A549 (cell line): ENCODE measurements around the gene HOXA4. TPM values are rescaled to one million over a fixed set of nuclear protein-coding genes. Genes with fewer than 3 reads are reported as not detected.

Experiments
- ATAC-seq, 2 experiments: fragments of 200-7000 bp in 1 of 2; fragments of >200 bp in 1 of 2; cut with Nextera tagmentation in 1 of 2; cut with Tn5 transposase in 1 of 2; 3 replicates each; pipeline versions ENCODE4 v1.8.0 to v1.9.1; 2018 to 2020; ENCODE audit warnings: mild to moderate bottlenecking in 1 of 2, moderate library complexity in 1 of 2
- CTCF ChIA-PET: fragments of 300-600 bp; sonication (Branson Sonifier 250); formaldehyde crosslinking; extraction: SDS; loops from one replicate; lab custom pipeline; 2021; ENCODE audit warnings: antibody characterized with exemption, inconsistent platforms; lab: Yijun Ruan, JAX
- POLR2A ChIA-PET: fragments of 350-600 bp; formaldehyde crosslinking; extraction: SDS; loops from one replicate; lab custom pipeline; 2021; ENCODE audit warnings: antibody characterized with exemption, inconsistent platforms; lab: Yijun Ruan, JAX
- DNase-seq, 2 experiments: peaks; one replicate each; pipeline versions ENCODE4 v3.0.0 to v3.0.0-alpha.2; 2011 to 2016; ENCODE audit warnings: low read depth in 1 of 2, low spot score in 1 of 2
- FAIRE-seq: peaks from 2 replicates; lab custom pipeline; 2011; peaks lifted over from hg19 to GRCh38; lab: Jason Lieb, UNC
- H3K27ac ChIP-seq, 2 experiments: fragments of >200 bp; sonication (Bioruptor Twin); formaldehyde crosslinking; 3 replicates each; pipeline ENCODE4 v1.5.1; 2016 to 2017
- H3K4me1 ChIP-seq: fragments of >200 bp; sonication (Bioruptor Twin); formaldehyde crosslinking; 3 replicates; pipeline ENCODE4 v1.6.1; 2016
- H3K4me2 ChIP-seq: fragments of >200 bp; sonication (Bioruptor Twin); formaldehyde crosslinking; 3 replicates; pipeline ENCODE4 v1.6.1; 2016
- H3K4me3 ChIP-seq: fragments of >200 bp; sonication (Bioruptor Twin); formaldehyde crosslinking; 3 replicates; pipeline ENCODE4 v1.5.1; 2016
- H3K9me3 ChIP-seq: fragments of >200 bp; sonication (Bioruptor Twin); formaldehyde crosslinking; 3 replicates; pipeline ENCODE4 v1.6.1; 2016
- ATOH8 ChIP-seq: fragments of 250-450 bp; sonication (Bioruptor Pico); IDR thresholded peaks from 2 replicates; pipeline ENCODE4 v1.5.0; 2020; ENCODE audit warnings: low read depth, mild to moderate bottlenecking, moderate library complexity
- CBX8 ChIP-seq: fragments of 200-600 bp; sonication (generic); IDR thresholded peaks from 2 replicates; pipeline ENCODE4 v1.6.1; 2016
- CHD4 ChIP-seq: fragments of 200-600 bp; sonication (generic); IDR thresholded peaks from 2 replicates; pipeline ENCODE4 v1.6.1; 2016; ENCODE audit warnings: antibody characterized with exemption, mild to moderate bottlenecking, borderline replicate concordance
- EHMT2 ChIP-seq: fragments of 200-600 bp; sonication (generic); IDR thresholded peaks from 2 replicates; pipeline ENCODE4 v1.6.1; 2016; ENCODE audit warnings: antibody characterized with exemption, low read depth, mild to moderate bottlenecking, moderate library complexity
- FOXS1 ChIP-seq: fragments of 250-450 bp; sonication (Bioruptor Pico); IDR thresholded peaks from 2 replicates; pipeline ENCODE4 v1.5.0; 2020; ENCODE audit warnings: mild to moderate bottlenecking, moderate library complexity
- HDAC2 ChIP-seq: fragments of 200-600 bp; sonication (generic); IDR thresholded peaks from 2 replicates; pipeline ENCODE4 v1.6.1; 2016
- KDM1A ChIP-seq: fragments of 200-600 bp; sonication (generic); IDR thresholded peaks from 2 replicates; pipeline ENCODE4 v1.6.1; 2016; ENCODE audit warnings: low read depth, mild to moderate bottlenecking
- MAFK ChIP-seq: fragments of 450-650 bp; IDR thresholded peaks from 2 replicates; pipeline ENCODE4 v1.6.1; 2014; ENCODE audit not compliant: partially characterized antibody
- MAZ ChIP-seq: fragments of 150-350 bp; IDR thresholded peaks from 2 replicates; pipeline ENCODE4 v1.6.1; 2014; ENCODE audit warnings: antibody characterized with exemption, low read depth, low read length, borderline replicate concordance
- MYC ChIP-seq: IDR thresholded peaks from 2 replicates; pipeline ENCODE4 v1.6.1; 2012; ENCODE audit warnings: mild to moderate bottlenecking, inconsistent platforms, low read length, improper control_type of control experiment, borderline replicate concordance
- NPAS2 ChIP-seq: fragments of 250-450 bp; sonication (Bioruptor Pico); IDR thresholded peaks from 2 replicates; pipeline ENCODE4 v1.8.0; 2022; ENCODE audit warnings: mild to moderate bottlenecking, moderate library complexity, borderline replicate concordance
- RCOR1 ChIP-seq: fragments of 150-350 bp; IDR thresholded peaks from 2 replicates; pipeline ENCODE4 v1.6.1; 2014; ENCODE audit warnings: antibody characterized with exemption, low read length, low read depth
- USF2 ChIP-seq: fragments of 450-650 bp; IDR thresholded peaks from 2 replicates; pipeline ENCODE4 v1.6.1; 2014; ENCODE audit warnings: antibody characterized with exemption
- ZSCAN20 ChIP-seq: fragments of 250-450 bp; sonication (Bioruptor Pico); IDR thresholded peaks from 2 replicates; pipeline ENCODE4 v1.8.0; 2022; ENCODE audit warnings: mild to moderate bottlenecking, moderate library complexity
- WGBS: methylation state at CpG from one replicate; pipeline ENCODE4 v1.1.6; 2017; ENCODE audit errors: missing lambda C conversion rate; 5-methylcytosine and 5-hydroxymethylcytosine counted together
- polyA plus RNA-seq, 4 experiments: library from polyadenylated mRNA; depleted of rRNA in 3 of 4; stranded (reverse); fragments of >200 nt; fragmentation: RNase III in 1 of 4; extraction: RNeasy Plus Mini Kit Qiagen cat#74134 plus additional on column Dnase treatment in 1 of 4; gene quantifications; 2 replicates in 3 of 4; 3 replicates in 1 of 4; pipeline ENCODE4 v1.2.3, GENCODE V29; 2011 to 2017
- TF ChIP-seq, protein P1 (sequence below): fragments of 200-600 bp; sonication (generic); IDR thresholded peaks from 2 replicates; pipeline ENCODE4 v1.6.1; 2016; ENCODE audit warnings: antibody characterized with exemption, mild to moderate bottlenecking, moderate library complexity
- TF ChIP-seq, protein P2 (sequence below): fragments of 250-450 bp; sonication (Bioruptor Pico); IDR thresholded peaks from 2 replicates; pipeline ENCODE4 v1.5.0; 2021; ENCODE audit warnings: mild to moderate bottlenecking, moderate library complexity, borderline replicate concordance
- TF ChIP-seq, protein P3 (sequence below): fragments of >200 bp; sonication (Bioruptor Twin); formaldehyde crosslinking; IDR thresholded peaks from 3 replicates; pipeline ENCODE4 v1.5.1; 2016
- TF ChIP-seq, protein P4 (sequence below): IDR thresholded peaks from 2 replicates; pipeline ENCODE4 v1.6.1; 2012

The HOXA4 gene
- polyA plus RNA-seq, 2 of the 4 experiments (the other 2 are of a cell fraction): 2.1 to 2.6 TPM

DNA sequence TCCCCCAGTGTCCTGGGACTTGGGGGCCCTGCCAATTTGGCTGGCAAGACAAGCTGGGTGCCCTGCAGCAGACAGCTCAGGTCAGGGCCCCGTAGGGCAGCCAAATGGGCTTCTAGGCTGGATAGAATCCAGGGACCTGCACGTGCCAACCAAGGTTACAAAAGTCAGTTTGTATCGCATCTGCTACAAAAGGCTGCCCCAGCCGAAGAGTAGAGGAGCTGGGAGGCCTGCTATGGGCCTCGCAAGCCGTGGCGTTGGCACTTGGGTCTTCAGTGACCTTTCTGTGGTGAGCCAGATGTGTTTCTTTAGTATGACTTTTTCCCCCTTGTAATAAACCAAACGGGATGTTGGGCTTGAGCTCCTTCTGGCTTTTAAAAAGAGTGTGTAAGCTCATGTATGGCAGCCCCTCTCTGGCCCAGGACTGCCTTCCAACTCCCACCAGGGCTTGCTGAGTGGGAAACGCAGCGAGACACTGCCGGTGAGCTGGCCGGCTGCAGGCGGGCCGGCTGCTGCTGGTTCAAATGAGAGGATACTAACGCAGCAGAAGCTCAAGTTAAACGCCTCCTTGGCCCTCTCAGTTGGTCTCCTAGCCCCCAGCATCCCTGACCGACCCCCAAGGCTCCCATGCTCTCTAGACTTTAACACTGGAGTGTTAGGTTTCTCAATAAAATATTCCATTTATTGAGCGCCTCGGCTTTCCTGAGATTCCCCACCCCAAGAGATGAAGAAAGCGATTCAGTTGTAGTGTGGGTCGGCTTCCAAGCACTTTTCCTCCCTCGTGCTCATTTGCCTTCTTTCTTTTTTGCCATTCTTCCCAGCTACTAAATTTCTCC is 46.6 kb upstream of the HOXA4 start:
- TF ChIP-seq FOXS1 (CRISPR knock-in tag): no peak
- TF ChIP-seq CBX8: no peak
- TF ChIP-seq USF2: no peak
- TF ChIP-seq MAFK: no peak
- no peak for TF ChIP-seq CHD4
- TF ChIP-seq, protein P1, sequence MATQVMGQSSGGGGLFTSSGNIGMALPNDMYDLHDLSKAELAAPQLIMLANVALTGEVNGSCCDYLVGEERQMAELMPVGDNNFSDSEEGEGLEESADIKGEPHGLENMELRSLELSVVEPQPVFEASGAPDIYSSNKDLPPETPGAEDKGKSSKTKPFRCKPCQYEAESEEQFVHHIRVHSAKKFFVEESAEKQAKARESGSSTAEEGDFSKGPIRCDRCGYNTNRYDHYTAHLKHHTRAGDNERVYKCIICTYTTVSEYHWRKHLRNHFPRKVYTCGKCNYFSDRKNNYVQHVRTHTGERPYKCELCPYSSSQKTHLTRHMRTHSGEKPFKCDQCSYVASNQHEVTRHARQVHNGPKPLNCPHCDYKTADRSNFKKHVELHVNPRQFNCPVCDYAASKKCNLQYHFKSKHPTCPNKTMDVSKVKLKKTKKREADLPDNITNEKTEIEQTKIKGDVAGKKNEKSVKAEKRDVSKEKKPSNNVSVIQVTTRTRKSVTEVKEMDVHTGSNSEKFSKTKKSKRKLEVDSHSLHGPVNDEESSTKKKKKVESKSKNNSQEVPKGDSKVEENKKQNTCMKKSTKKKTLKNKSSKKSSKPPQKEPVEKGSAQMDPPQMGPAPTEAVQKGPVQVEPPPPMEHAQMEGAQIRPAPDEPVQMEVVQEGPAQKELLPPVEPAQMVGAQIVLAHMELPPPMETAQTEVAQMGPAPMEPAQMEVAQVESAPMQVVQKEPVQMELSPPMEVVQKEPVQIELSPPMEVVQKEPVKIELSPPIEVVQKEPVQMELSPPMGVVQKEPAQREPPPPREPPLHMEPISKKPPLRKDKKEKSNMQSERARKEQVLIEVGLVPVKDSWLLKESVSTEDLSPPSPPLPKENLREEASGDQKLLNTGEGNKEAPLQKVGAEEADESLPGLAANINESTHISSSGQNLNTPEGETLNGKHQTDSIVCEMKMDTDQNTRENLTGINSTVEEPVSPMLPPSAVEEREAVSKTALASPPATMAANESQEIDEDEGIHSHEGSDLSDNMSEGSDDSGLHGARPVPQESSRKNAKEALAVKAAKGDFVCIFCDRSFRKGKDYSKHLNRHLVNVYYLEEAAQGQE: no peak
- TF ChIP-seq, protein P2, sequence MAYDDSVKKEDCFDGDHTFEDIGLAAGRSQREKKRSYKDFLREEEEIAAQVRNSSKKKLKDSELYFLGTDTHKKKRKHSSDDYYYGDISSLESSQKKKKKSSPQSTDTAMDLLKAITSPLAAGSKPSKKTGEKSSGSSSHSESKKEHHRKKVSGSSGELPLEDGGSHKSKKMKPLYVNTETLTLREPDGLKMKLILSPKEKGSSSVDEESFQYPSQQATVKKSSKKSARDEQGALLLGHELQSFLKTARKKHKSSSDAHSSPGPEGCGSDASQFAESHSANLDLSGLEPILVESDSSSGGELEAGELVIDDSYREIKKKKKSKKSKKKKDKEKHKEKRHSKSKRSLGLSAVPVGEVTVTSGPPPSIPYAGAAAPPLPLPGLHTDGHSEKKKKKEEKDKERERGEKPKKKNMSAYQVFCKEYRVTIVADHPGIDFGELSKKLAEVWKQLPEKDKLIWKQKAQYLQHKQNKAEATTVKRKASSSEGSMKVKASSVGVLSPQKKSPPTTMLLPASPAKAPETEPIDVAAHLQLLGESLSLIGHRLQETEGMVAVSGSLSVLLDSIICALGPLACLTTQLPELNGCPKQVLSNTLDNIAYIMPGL (CRISPR knock-in tag): no peak
- TF ChIP-seq ATOH8 (CRISPR knock-in tag): no peak
- TF ChIP-seq MYC: no peak
- TF ChIP-seq RCOR1: no peak
- no peak for TF ChIP-seq MAZ
- TF ChIP-seq, protein P3, sequence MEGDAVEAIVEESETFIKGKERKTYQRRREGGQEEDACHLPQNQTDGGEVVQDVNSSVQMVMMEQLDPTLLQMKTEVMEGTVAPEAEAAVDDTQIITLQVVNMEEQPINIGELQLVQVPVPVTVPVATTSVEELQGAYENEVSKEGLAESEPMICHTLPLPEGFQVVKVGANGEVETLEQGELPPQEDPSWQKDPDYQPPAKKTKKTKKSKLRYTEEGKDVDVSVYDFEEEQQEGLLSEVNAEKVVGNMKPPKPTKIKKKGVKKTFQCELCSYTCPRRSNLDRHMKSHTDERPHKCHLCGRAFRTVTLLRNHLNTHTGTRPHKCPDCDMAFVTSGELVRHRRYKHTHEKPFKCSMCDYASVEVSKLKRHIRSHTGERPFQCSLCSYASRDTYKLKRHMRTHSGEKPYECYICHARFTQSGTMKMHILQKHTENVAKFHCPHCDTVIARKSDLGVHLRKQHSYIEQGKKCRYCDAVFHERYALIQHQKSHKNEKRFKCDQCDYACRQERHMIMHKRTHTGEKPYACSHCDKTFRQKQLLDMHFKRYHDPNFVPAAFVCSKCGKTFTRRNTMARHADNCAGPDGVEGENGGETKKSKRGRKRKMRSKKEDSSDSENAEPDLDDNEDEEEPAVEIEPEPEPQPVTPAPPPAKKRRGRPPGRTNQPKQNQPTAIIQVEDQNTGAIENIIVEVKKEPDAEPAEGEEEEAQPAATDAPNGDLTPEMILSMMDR: no peak
- no peak for TF ChIP-seq KDM1A
- TF ChIP-seq, protein P4, sequence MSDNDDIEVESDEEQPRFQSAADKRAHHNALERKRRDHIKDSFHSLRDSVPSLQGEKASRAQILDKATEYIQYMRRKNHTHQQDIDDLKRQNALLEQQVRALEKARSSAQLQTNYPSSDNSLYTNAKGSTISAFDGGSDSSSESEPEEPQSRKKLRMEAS: no peak
- ATAC-seq (no peak), FAIRE-seq (no peak), DNase-seq (no peak)
- POLR2A ChIA-PET: no interaction called here
- H3K4me3 ChIP-seq: no peak overlapping the region
- H3K4me2 ChIP-seq: no peak overlapping the region
- H3K27ac ChIP-seq: no peak overlapping the region
- H3K9me3 ChIP-seq: no peaks in the 10 kb centered on the region
- peaks cover 13% of the 10 kb centered on the region for H3K4me1 ChIP-seq
- CTCF ChIA-PET: interaction anchor here (1.0 to 3.4 kb wide), 8 partner anchors 8 to 1284 kb away, joined by 3 to 33 read pairs (median 6); no protein-coding TSS in a partner anchor
- WGBS: 77% methylated on average over 22 of the region's 22 CpGs

DNA sequence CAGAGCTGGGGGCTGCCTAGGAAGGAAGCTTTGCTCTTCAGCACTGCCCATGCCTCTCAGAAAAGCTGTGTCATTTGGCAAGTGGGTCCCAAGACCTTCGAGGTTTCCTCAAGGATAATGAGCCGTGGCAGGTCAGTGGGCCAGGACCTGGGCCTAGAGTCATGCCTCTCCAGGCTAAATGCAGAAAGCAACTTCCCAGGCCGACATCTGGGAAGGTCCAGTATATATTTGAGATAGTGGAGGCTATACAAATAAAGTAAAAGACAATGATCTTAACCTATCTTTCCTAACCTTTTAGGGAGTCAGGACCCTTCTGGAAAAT is 45.9 kb upstream of the HOXA4 start:
- POLR2A ChIA-PET: no interaction called here
- no peak for FAIRE-seq
- WGBS: 79% methylated on average over 3 of the region's 3 CpGs
- CTCF ChIA-PET: interaction anchor here (1.0 to 2.5 kb wide), 6 partner anchors 8 to 28 kb away, joined by 3 to 14 read pairs (median 5); no protein-coding TSS in a partner anchor
- H3K9me3 ChIP-seq: no peaks in the 10 kb centered on the region
- peaks cover 13% of the 10 kb centered on the region for H3K4me1 ChIP-seq
- no peak for DNase-seq
- no peak overlapping the region for H3K4me2 ChIP-seq
- no peak overlapping the region for H3K4me3 ChIP-seq
- TF ChIP-seq EHMT2 (no peak), HDAC2 (no peak), NPAS2 (CRISPR knock-in tag) (no peak), ZSCAN20 (CRISPR knock-in tag) (no peak)
- ATAC-seq: no peak
- H3K27ac ChIP-seq: no peak overlapping the region
